HCT116 (cell line): ENCODE measurements around the gene MTA3.

Experiments
- EGR1 ChIP-seq: IDR thresholded peaks from 2 replicates; pipeline ENCODE4 v1.6.1; 2012; ENCODE audit warnings: low read depth
- EZH2 ChIP-seq: fragments of 200-600 bp; sonication (generic); IDR thresholded peaks from 2 replicates; pipeline ENCODE4 v1.6.1; 2017; ENCODE audit warnings: antibody characterized with exemption, mixed run types
- POLR2A ChIP-seq: IDR thresholded peaks from 2 replicates; pipeline ENCODE4 v1.7.0; 2011; ENCODE audit warnings: borderline replicate concordance; ENCODE audit not compliant: insufficient read depth, insufficient read length; ENCODE audit errors: extremely low read depth
- POLR2AphosphoS5 ChIP-seq: IDR thresholded peaks from 2 replicates; pipeline ENCODE4 v1.6.1; 2011; ENCODE audit warnings: mild to moderate bottlenecking, low read depth, low read length, moderate library complexity
- TCF7L2 ChIP-seq: IDR thresholded peaks from 2 replicates; pipeline ENCODE4 v1.7.0; 2011; ENCODE audit warnings: borderline replicate concordance, inconsistent platforms; ENCODE audit not compliant: insufficient read depth, insufficient read length; ENCODE audit errors: extremely low read depth
- TF ChIP-seq, protein P1 (sequence below), 3 experiments: fragments of 200-600 bp in 1 of 3; sonication (generic) in 1 of 3; IDR thresholded peaks in 2 of 3; conservative IDR thresholded peaks in 1 of 3; 2 replicates each; pipeline ENCODE4 v1.5.1; 2012 to 2017; ENCODE audit warnings: low read depth in 2 of 3, low read length in 2 of 3, antibody characterized with exemption in 1 of 3, borderline replicate concordance in 1 of 3, control low read depth in 1 of 3, mild to moderate bottlenecking in 1 of 3, mixed read lengths in 1 of 3, mixed run types in 1 of 3, moderate library complexity in 1 of 3; ENCODE audit not compliant: insufficient read depth in 1 of 3
- TF ChIP-seq, protein P2 (sequence below): IDR thresholded peaks from 2 replicates; pipeline ENCODE4 v1.6.1; 2012; ENCODE audit warnings: low read depth
- TF ChIP-seq, protein P3 (sequence below): IDR thresholded peaks from 2 replicates; pipeline ENCODE4 v1.6.1; 2012

DNA sequence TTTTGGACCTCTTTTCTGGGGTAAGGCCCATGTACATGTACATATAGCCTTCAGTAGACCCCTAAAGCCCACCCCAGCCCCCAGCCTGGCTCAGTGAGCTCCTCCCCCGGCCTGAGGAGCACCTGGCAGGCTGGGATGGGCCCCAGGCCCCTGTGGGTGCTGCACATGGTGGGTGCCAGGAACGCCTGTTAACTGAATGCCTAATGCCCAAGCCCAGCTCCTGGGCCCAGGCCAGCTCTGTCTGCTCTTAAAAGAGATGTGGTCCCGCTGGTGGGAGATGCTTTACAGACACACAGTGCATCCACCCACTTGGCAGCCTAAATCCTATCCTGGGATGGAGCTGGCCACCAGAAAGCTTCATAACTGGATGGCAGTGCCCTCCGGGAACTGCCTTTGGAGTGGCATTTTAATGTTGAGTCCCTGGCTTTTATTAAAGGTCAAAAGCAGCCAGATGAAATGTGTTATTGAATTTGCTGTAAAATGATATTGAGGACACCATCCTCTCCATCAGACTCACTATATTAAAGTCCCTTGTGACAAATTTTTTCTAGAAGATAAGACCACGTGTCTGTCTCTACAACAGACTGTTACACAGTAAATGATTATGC lies 203.2 kb downstream of the MTA3 start:
- TF ChIP-seq POLR2AphosphoS5, result no peak
- TF ChIP-seq, protein P1, sequence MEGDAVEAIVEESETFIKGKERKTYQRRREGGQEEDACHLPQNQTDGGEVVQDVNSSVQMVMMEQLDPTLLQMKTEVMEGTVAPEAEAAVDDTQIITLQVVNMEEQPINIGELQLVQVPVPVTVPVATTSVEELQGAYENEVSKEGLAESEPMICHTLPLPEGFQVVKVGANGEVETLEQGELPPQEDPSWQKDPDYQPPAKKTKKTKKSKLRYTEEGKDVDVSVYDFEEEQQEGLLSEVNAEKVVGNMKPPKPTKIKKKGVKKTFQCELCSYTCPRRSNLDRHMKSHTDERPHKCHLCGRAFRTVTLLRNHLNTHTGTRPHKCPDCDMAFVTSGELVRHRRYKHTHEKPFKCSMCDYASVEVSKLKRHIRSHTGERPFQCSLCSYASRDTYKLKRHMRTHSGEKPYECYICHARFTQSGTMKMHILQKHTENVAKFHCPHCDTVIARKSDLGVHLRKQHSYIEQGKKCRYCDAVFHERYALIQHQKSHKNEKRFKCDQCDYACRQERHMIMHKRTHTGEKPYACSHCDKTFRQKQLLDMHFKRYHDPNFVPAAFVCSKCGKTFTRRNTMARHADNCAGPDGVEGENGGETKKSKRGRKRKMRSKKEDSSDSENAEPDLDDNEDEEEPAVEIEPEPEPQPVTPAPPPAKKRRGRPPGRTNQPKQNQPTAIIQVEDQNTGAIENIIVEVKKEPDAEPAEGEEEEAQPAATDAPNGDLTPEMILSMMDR (IDR thresholded peaks at IDR 0.05 in 2 of 3, conservative IDR thresholded peaks at IDR 0.05 in 1 of 3; ENCODE audit: borderline replicate concordance in 1 of 3, insufficient read depth in 1 of 3, low read depth in 2 of 3, low read length in 2 of 3), result no peak
- TF ChIP-seq POLR2A, result no peak
- TF ChIP-seq, protein P2, sequence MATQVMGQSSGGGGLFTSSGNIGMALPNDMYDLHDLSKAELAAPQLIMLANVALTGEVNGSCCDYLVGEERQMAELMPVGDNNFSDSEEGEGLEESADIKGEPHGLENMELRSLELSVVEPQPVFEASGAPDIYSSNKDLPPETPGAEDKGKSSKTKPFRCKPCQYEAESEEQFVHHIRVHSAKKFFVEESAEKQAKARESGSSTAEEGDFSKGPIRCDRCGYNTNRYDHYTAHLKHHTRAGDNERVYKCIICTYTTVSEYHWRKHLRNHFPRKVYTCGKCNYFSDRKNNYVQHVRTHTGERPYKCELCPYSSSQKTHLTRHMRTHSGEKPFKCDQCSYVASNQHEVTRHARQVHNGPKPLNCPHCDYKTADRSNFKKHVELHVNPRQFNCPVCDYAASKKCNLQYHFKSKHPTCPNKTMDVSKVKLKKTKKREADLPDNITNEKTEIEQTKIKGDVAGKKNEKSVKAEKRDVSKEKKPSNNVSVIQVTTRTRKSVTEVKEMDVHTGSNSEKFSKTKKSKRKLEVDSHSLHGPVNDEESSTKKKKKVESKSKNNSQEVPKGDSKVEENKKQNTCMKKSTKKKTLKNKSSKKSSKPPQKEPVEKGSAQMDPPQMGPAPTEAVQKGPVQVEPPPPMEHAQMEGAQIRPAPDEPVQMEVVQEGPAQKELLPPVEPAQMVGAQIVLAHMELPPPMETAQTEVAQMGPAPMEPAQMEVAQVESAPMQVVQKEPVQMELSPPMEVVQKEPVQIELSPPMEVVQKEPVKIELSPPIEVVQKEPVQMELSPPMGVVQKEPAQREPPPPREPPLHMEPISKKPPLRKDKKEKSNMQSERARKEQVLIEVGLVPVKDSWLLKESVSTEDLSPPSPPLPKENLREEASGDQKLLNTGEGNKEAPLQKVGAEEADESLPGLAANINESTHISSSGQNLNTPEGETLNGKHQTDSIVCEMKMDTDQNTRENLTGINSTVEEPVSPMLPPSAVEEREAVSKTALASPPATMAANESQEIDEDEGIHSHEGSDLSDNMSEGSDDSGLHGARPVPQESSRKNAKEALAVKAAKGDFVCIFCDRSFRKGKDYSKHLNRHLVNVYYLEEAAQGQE, result no peak
- no peak for TF ChIP-seq EZH2
- TF ChIP-seq, protein P3, sequence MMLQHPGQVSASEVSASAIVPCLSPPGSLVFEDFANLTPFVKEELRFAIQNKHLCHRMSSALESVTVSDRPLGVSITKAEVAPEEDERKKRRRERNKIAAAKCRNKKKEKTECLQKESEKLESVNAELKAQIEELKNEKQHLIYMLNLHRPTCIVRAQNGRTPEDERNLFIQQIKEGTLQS, result no peak
- TF ChIP-seq EGR1, result no peak
- no peak for TF ChIP-seq TCF7L2
